Measurements from ENCODE around the gene CLPTM1L.
"Not testable (repeated sequence)": the region's sequence is repeated elsewhere in the genome, so short reads cannot be mapped to it uniquely, and the experiment has no call there.

The CLPTM1L gene

GRCh38 chr5:1278656-1279442, 66.0 kb downstream of the CLPTM1L start:
- Mint-ChIP-seq H3K27me3 (ENCODE audit: low read depth) (no peaks in the 10 kb centered on the region), H3K36me3 (ENCODE audit: low read depth) (peaks cover 14% of the 10 kb centered on the region), H3K9me3 (no peaks in the 10 kb centered on the region), H3K4me3 (no peak overlapping the region), H3K27ac (no peak overlapping the region), H3K4me1 (ENCODE audit: low read depth) (no peaks in the 10 kb centered on the region)
- DNase-seq (ENCODE audit: low spot score) = no peak

GRCh38 chr5:1278216-1278615, 66.7 kb downstream of the CLPTM1L start:
- Mint-ChIP-seq H3K36me3 (ENCODE audit: low read depth) (peaks cover 14% of the 10 kb centered on the region), H3K9me3 (no peaks in the 10 kb centered on the region), H3K4me3 (no peak overlapping the region), H3K27ac (no peak overlapping the region), H3K4me1 (ENCODE audit: low read depth) (no peaks in the 10 kb centered on the region), H3K27me3 (ENCODE audit: low read depth) (no peaks in the 10 kb centered on the region)
- DNase-seq (ENCODE audit: low spot score) = no peak

- Mint-ChIP-seq H3K9me3 (no peaks in the 10 kb centered on the region), H3K4me3 (no peak overlapping the region), H3K36me3 (ENCODE audit: low read depth) (peaks cover 14% of the 10 kb centered on the region), H3K27ac (no peak overlapping the region), H3K4me1 (ENCODE audit: low read depth) (no peaks in the 10 kb centered on the region), H3K27me3 (ENCODE audit: low read depth) (no peaks in the 10 kb centered on the region)
- no peak for DNase-seq (ENCODE audit: low spot score)
Observed at GRCh38 chr5:1277781-1278180, 67.1 kb downstream of the CLPTM1L start.

GRCh38 chr5:1277331-1277730, 67.6 kb downstream of the CLPTM1L start:
- no peak for DNase-seq (ENCODE audit: low spot score)
- H3K27ac Mint-ChIP-seq = no peak overlapping the region
- H3K4me3 Mint-ChIP-seq = no peak overlapping the region
- no peaks in the 10 kb centered on the region for H3K4me1 Mint-ChIP-seq (ENCODE audit: low read depth)
- no peaks in the 10 kb centered on the region for H3K27me3 Mint-ChIP-seq (ENCODE audit: low read depth)
- H3K9me3 Mint-ChIP-seq = no peaks in the 10 kb centered on the region
- H3K36me3 Mint-ChIP-seq (ENCODE audit: low read depth) = peaks cover 14% of the 10 kb centered on the region

GRCh38 chr5:1276930-1277329, 68.0 kb downstream of the CLPTM1L start:
- H3K4me3 Mint-ChIP-seq = no peak overlapping the region
- H3K27ac Mint-ChIP-seq = no peak overlapping the region
- no peaks in the 10 kb centered on the region for H3K9me3 Mint-ChIP-seq
- H3K4me1 Mint-ChIP-seq (ENCODE audit: low read depth) = no peaks in the 10 kb centered on the region
- H3K27me3 Mint-ChIP-seq (ENCODE audit: low read depth) = no peaks in the 10 kb centered on the region
- peaks cover 14% of the 10 kb centered on the region for H3K36me3 Mint-ChIP-seq (ENCODE audit: low read depth)
- no peak for DNase-seq (ENCODE audit: low spot score)

GRCh38 chr5:1275397-1276391, 69.2 kb downstream of the CLPTM1L start:
- H3K4me1 Mint-ChIP-seq (ENCODE audit: low read depth); DNase-seq (ENCODE audit: low spot score); H3K9me3 Mint-ChIP-seq; H3K27ac Mint-ChIP-seq; H3K27me3 Mint-ChIP-seq (ENCODE audit: low read depth); H3K4me3 Mint-ChIP-seq: not testable (repeated sequence)
- H3K36me3 Mint-ChIP-seq (ENCODE audit: low read depth) = peaks cover 14% of the 10 kb centered on the region

GRCh38 chr5:1274471-1274870, 70.4 kb downstream of the CLPTM1L start:
- no peak overlapping the region for H3K4me3 Mint-ChIP-seq
- no peaks in the 10 kb centered on the region for H3K9me3 Mint-ChIP-seq
- H3K27me3 Mint-ChIP-seq (ENCODE audit: low read depth) = no peaks in the 10 kb centered on the region
- H3K36me3 Mint-ChIP-seq (ENCODE audit: low read depth) = peaks cover 18% of the 10 kb centered on the region
- no peak for DNase-seq (ENCODE audit: low spot score)
- H3K4me1 Mint-ChIP-seq (ENCODE audit: low read depth) = no peaks in the 10 kb centered on the region
- H3K27ac Mint-ChIP-seq = no peak overlapping the region

- Mint-ChIP-seq H3K27me3 (ENCODE audit: low read depth) (no peaks in the 10 kb centered on the region), H3K27ac (no peak overlapping the region), H3K36me3 (ENCODE audit: low read depth) (peaks cover 18% of the 10 kb centered on the region), H3K9me3 (no peaks in the 10 kb centered on the region), H3K4me3 (no peak overlapping the region), H3K4me1 (ENCODE audit: low read depth) (peaks cover 4% of the 10 kb centered on the region)
- DNase-seq (ENCODE audit: low spot score) = no peak
Observed at GRCh38 chr5:1273745-1274144, 71.2 kb downstream of the CLPTM1L start.

GRCh38 chr5:1272201-1272600, 72.7 kb downstream of the CLPTM1L start:
- H3K27ac Mint-ChIP-seq = no peak overlapping the region
- peaks cover 15% of the 10 kb centered on the region for H3K36me3 Mint-ChIP-seq (ENCODE audit: low read depth)
- no peaks in the 10 kb centered on the region for H3K9me3 Mint-ChIP-seq
- peaks cover 8% of the 10 kb centered on the region for H3K4me1 Mint-ChIP-seq (ENCODE audit: low read depth)
- no peak overlapping the region for H3K4me3 Mint-ChIP-seq
- H3K27me3 Mint-ChIP-seq (ENCODE audit: low read depth) = no peaks in the 10 kb centered on the region
- DNase-seq (ENCODE audit: low spot score) = no peak

- H3K27ac Mint-ChIP-seq = no peak overlapping the region
- H3K27me3 Mint-ChIP-seq (ENCODE audit: low read depth) = no peaks in the 10 kb centered on the region
- DNase-seq (ENCODE audit: low spot score) = no peak
- peaks cover 8% of the 10 kb centered on the region for H3K4me1 Mint-ChIP-seq (ENCODE audit: low read depth)
- H3K36me3 Mint-ChIP-seq (ENCODE audit: low read depth) = peaks cover 17% of the 10 kb centered on the region
- no peaks in the 10 kb centered on the region for H3K9me3 Mint-ChIP-seq
- no peak overlapping the region for H3K4me3 Mint-ChIP-seq
Observed at GRCh38 chr5:1270933-1271914, 73.7 kb downstream of the CLPTM1L start.

- Mint-ChIP-seq H3K27ac (no peak overlapping the region), H3K27me3 (ENCODE audit: low read depth) (no peaks in the 10 kb centered on the region), H3K36me3 (ENCODE audit: low read depth) (peaks cover 17% of the 10 kb centered on the region), H3K4me1 (ENCODE audit: low read depth) (peaks cover 8% of the 10 kb centered on the region), H3K4me3 (no peak overlapping the region), H3K9me3 (no peaks in the 10 kb centered on the region)
- no peak for DNase-seq (ENCODE audit: low spot score)
Observed at GRCh38 chr5:1270426-1270825, 74.5 kb downstream of the CLPTM1L start.

- Mint-ChIP-seq H3K27ac (no peak overlapping the region), H3K4me1 (ENCODE audit: low read depth) (peaks cover 8% of the 10 kb centered on the region), H3K9me3 (no peaks in the 10 kb centered on the region), H3K27me3 (ENCODE audit: low read depth) (no peaks in the 10 kb centered on the region), H3K36me3 (ENCODE audit: low read depth) (peaks cover 9% of the 10 kb centered on the region), H3K4me3 (no peak overlapping the region)
- DNase-seq (ENCODE audit: low spot score) = no peak
Observed at GRCh38 chr5:1268666-1269065, 76.2 kb downstream of the CLPTM1L start.

GRCh38 chr5:1268056-1268455, 76.8 kb downstream of the CLPTM1L start:
- H3K27me3 Mint-ChIP-seq (ENCODE audit: low read depth) = no peaks in the 10 kb centered on the region
- no peak for DNase-seq (ENCODE audit: low spot score)
- no peak overlapping the region for H3K4me3 Mint-ChIP-seq
- no peak overlapping the region for H3K27ac Mint-ChIP-seq
- no peaks in the 10 kb centered on the region for H3K9me3 Mint-ChIP-seq
- peaks cover 9% of the 10 kb centered on the region for H3K36me3 Mint-ChIP-seq (ENCODE audit: low read depth)
- H3K4me1 Mint-ChIP-seq (ENCODE audit: low read depth) = peaks cover 8% of the 10 kb centered on the region
